GM10248 (cell line): Measurements from ENCODE around the gene CARMIL1.

Experiments
- CTCF ChIA-PET: fragments of 300-600 bp; sonication (Branson Sonifier 250); formaldehyde crosslinking; extraction: SDS; loops from one replicate; lab custom pipeline; 2021; ENCODE audit warnings: antibody characterized with exemption; lab: Yijun Ruan, JAX
- POLR2A ChIA-PET: fragments of 350-650 bp; sonication (Branson Sonifier 250); formaldehyde crosslinking; extraction: SDS; loops from one replicate; lab custom pipeline; 2020; ENCODE audit warnings: antibody characterized with exemption; lab: Yijun Ruan, JAX
- DNase-seq: peaks from one replicate; pipeline ENCODE4 v3.0.0; 2012; ENCODE audit errors: extremely low spot score
- CTCF ChIP-seq: IDR thresholded peaks from 2 replicates; pipeline ENCODE4 v1.5.1; 2012; ENCODE audit warnings: mild to moderate bottlenecking, low read depth; ENCODE audit errors: extremely low read depth, missing control alignments, control extremely low read depth

CARMIL1 gene

GRCh38 chr6:25477006-25477590, 197.9 kb downstream of the CARMIL1 start:
- POLR2A ChIA-PET, result no interaction called here

GRCh38 chr6:25478973-25479372, 199.8 kb downstream of the CARMIL1 start:
- no peak for DNase-seq
- POLR2A ChIA-PET, result no interaction called here
- CTCF ChIA-PET, result interaction anchor here (8.0 kb wide), 1 partner anchor 12 kb away, joined by 52 read pairs; no protein-coding TSS in a partner anchor
- TF ChIP-seq CTCF, result no peak

More at GRCh38 chr6:25477006-25477590, 197.9 kb downstream of the CARMIL1 start:
- CTCF ChIA-PET, result interaction anchor here (0.7 to 8.0 kb wide), 4 partner anchors 14 to 211 kb away, joined by 3 to 52 read pairs (median 3); no protein-coding TSS in a partner anchor
- no peak for TF ChIP-seq CTCF
- no peak for DNase-seq

- ChIA-PET CTCF (interaction anchor here (1.0 to 8.0 kb wide), 2 partner anchors 10 to 215 kb away, joined by 3 to 52 read pairs; no protein-coding TSS in a partner anchor), POLR2A (interaction anchor here (0.6 kb wide), 1 partner anchor 930 kb away, joined by 3 read pairs; no protein-coding TSS in a partner anchor)
- DNase-seq, result no peak
- TF ChIP-seq CTCF, result no peak
Measured at GRCh38 chr6:25481267-25481666, 202.1 kb downstream of the CARMIL1 start.

- ChIA-PET CTCF (no interaction called here), POLR2A (no interaction called here)
Measured at GRCh38 chr6:25482996-25483395, 203.8 kb downstream of the CARMIL1 start.

GRCh38 chr6:25483943-25484342, 204.8 kb downstream of the CARMIL1 start:
- CTCF ChIA-PET, result interaction anchor here (0.7 to 2.1 kb wide), 4 partner anchors 71 to 260 kb away, joined by 3 to 6 read pairs (median 4); no protein-coding TSS in a partner anchor
- POLR2A ChIA-PET, result no interaction called here

More at GRCh38 chr6:25482996-25483395, 203.8 kb downstream of the CARMIL1 start:
- no peak for DNase-seq
- TF ChIP-seq CTCF, result no peak

GRCh38 chr6:25484900-25485299, 205.7 kb downstream of the CARMIL1 start:
- CTCF ChIA-PET, result interaction anchor here (1.2 to 9.1 kb wide), 4 partner anchors 71 to 219 kb away, joined by 3 to 106 read pairs (median 4); partner anchors contain the start of gene CARMIL1
- POLR2A ChIA-PET, result no interaction called here
- no peak for TF ChIP-seq CTCF
- no peak for DNase-seq

More at GRCh38 chr6:25483943-25484342, 204.8 kb downstream of the CARMIL1 start:
- no peak for DNase-seq
- no peak for TF ChIP-seq CTCF
